OCI-LY1 (cell line): Measurements from ENCODE around the gene LARP6.

Experiments used
- H2AFZ ChIP-seq: fragments of 200-600 bp; sonication (generic), shearing (Covaris generic); 2 replicates; pipeline ENCODE4 v1.6.0; 2014; ENCODE audit warnings: antibody characterized with exemption, mild to moderate bottlenecking, low read length
- H3F3A ChIP-seq: fragments of 200-600 bp; sonication (generic), shearing (Covaris generic); 2 replicates; pipeline ENCODE4 v1.6.0; 2014; ENCODE audit warnings: mild to moderate bottlenecking, antibody characterized with exemption, low read length, moderate library complexity; ENCODE audit not compliant: insufficient read depth
- H3K27ac ChIP-seq: fragments of 200-600 bp; sonication (generic); 2 replicates; pipeline ENCODE4 v1.5.1; 2014; ENCODE audit warnings: low read length, mixed run types, mild to moderate bottlenecking, low read depth; ENCODE audit not compliant: poor library complexity, severe bottlenecking
- H3K27me3 ChIP-seq: fragments of 200-600 bp; sonication (generic); 2 replicates; pipeline ENCODE4 v1.6.0; 2014; ENCODE audit warnings: antibody characterized with exemption, mild to moderate bottlenecking, low read length, moderate library complexity; ENCODE audit not compliant: insufficient read depth
- H3K36me3 ChIP-seq: fragments of 200-600 bp; sonication (generic); 2 replicates; pipeline ENCODE4 v1.6.1; 2014; ENCODE audit warnings: mild to moderate bottlenecking, antibody characterized with exemption, low read length, moderate library complexity, mixed read lengths; ENCODE audit not compliant: insufficient read depth
- H3K4me1 ChIP-seq: fragments of 200-600 bp; sonication (generic); 2 replicates; pipeline ENCODE4 v1.5.1; 2014; ENCODE audit warnings: mild to moderate bottlenecking, low read length, moderate library complexity; ENCODE audit not compliant: insufficient read depth, severe bottlenecking
- H3K4me2 ChIP-seq: fragments of 200-600 bp; sonication (generic), shearing (Covaris generic); 2 replicates; pipeline ENCODE4 v1.6.1; 2014; ENCODE audit warnings: low read length
- H3K4me3 ChIP-seq: fragments of 200-600 bp; sonication (generic); 2 replicates; pipeline ENCODE4 v1.5.1; 2014; ENCODE audit warnings: low read length, low read depth, mild to moderate bottlenecking, mixed read lengths; ENCODE audit not compliant: poor library complexity, severe bottlenecking
- H3K79me2 ChIP-seq: fragments of 200-600 bp; shearing (Covaris generic); 2 replicates; pipeline ENCODE4 v1.6.1; 2016; ENCODE audit warnings: mixed run types, low read length, mixed read lengths; ENCODE audit not compliant: insufficient read depth
- H3K9ac ChIP-seq: fragments of 200-600 bp; sonication (generic), shearing (Covaris generic); 2 replicates; pipeline ENCODE4 v1.6.1; 2014; ENCODE audit warnings: mild to moderate bottlenecking, low read length, mixed read lengths
- H3K9me2 ChIP-seq: fragments of 200-600 bp; sonication (generic), shearing (Covaris generic); 2 replicates; pipeline ENCODE4 v1.6.1; 2014; ENCODE audit warnings: low read depth, mild to moderate bottlenecking, low read length, mixed read lengths
- H3K9me3 ChIP-seq: fragments of 200-600 bp; shearing (Covaris generic); 2 replicates; pipeline ENCODE4 v1.6.1; 2014; ENCODE audit warnings: low read length, mixed read lengths
- H4K20me1 ChIP-seq: fragments of 200-600 bp; sonication (generic), shearing (Covaris generic); 2 replicates; pipeline ENCODE4 v1.6.0; 2016; ENCODE audit warnings: mild to moderate bottlenecking, low read length; ENCODE audit not compliant: insufficient read depth
- CTCF ChIP-seq: fragments of 200-600 bp; sonication (generic), shearing (Covaris generic); IDR thresholded peaks from 2 replicates; pipeline ENCODE4 v1.5.1; 2017; ENCODE audit warnings: mild to moderate bottlenecking, antibody characterized with exemption, low read length, moderate library complexity, mixed read lengths
- EZH2 ChIP-seq: fragments of 200-600 bp; sonication (generic), shearing (Covaris generic); IDR thresholded peaks from 2 replicates; pipeline ENCODE4 v1.8.0; 2017; ENCODE audit warnings: borderline replicate concordance, mixed run types, mild to moderate bottlenecking, antibody characterized with exemption, low read length, moderate library complexity, mixed read lengths

Gene LARP6

GRCh38 chr15:70823196-70823595, 30.8 kb downstream of the LARP6 start:
- Histone ChIP-seq H3K9ac (no peak overlapping the region), H3K4me1 (no peaks in the 10 kb centered on the region), H3K79me2 (no peaks in the 10 kb centered on the region), H3K9me3 (no peaks in the 10 kb centered on the region), H3F3A (no peaks in the 10 kb centered on the region), H3K27ac (no peak overlapping the region), H3K36me3 (no peaks in the 10 kb centered on the region), H3K27me3 (no peaks in the 10 kb centered on the region), H3K9me2 (no peaks in the 10 kb centered on the region), H3K4me3 (no peak overlapping the region), H3K4me2 (no peak overlapping the region), H2AFZ (no peak overlapping the region), H4K20me1 (no peaks in the 10 kb centered on the region)
- TF ChIP-seq EZH2 (no peak), CTCF (no peak)

- no peak for TF ChIP-seq CTCF
- TF ChIP-seq EZH2: no peak
- Histone ChIP-seq H3K79me2 (no peaks in the 10 kb centered on the region), H3F3A (no peaks in the 10 kb centered on the region), H4K20me1 (no peaks in the 10 kb centered on the region), H3K4me3 (no peak overlapping the region), H3K36me3 (no peaks in the 10 kb centered on the region), H2AFZ (no peak overlapping the region), H3K9me3 (no peaks in the 10 kb centered on the region), H3K4me2 (no peak overlapping the region), H3K9me2 (no peaks in the 10 kb centered on the region), H3K27me3 (no peaks in the 10 kb centered on the region), H3K4me1 (no peaks in the 10 kb centered on the region), H3K9ac (no peak overlapping the region), H3K27ac (no peak overlapping the region)
Measured at GRCh38 chr15:70820214-70820613, 33.7 kb downstream of the LARP6 start.

DNA sequence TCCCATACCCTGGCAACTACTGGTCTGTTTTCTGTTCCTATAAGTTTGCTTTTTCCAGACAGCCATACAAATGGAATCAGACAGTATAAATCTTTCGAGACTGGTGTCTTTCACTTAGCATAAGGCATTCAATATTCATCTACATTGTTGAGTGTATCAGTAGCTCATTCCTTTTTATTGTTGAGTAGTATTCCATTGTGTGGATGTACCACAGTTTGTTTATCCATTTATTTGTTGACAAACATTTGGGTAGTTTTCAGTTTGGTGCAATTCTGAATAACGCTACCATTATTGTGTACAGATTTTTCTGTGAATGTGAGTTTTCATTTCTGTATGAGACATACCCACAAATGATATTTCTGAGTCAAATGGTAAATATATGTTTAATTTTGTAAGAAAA, 35.4 kb downstream of the LARP6 start:
- H2AFZ ChIP-seq: no peak overlapping the region

More for the DNA sequence above, 35.4 kb downstream of the LARP6 start:
- H3K4me2 ChIP-seq: no peak overlapping the region
- H3K9ac ChIP-seq: no peak overlapping the region
- H3K79me2 ChIP-seq: no peaks in the 10 kb centered on the region
- no peaks in the 10 kb centered on the region for H4K20me1 ChIP-seq
- no peaks in the 10 kb centered on the region for H3K9me3 ChIP-seq
- H3K36me3 ChIP-seq: no peaks in the 10 kb centered on the region
- no peaks in the 10 kb centered on the region for H3K9me2 ChIP-seq
- no peaks in the 10 kb centered on the region for H3K27me3 ChIP-seq
- H3K4me1 ChIP-seq: no peaks in the 10 kb centered on the region
- H3K4me3 ChIP-seq: no peak overlapping the region
- no peaks in the 10 kb centered on the region for H3F3A ChIP-seq
- H3K27ac ChIP-seq: no peak overlapping the region
- TF ChIP-seq EZH2: no peak
- TF ChIP-seq CTCF: no peak
